A549 (cell line): ENCODE results near the gene FIBIN. TPM values are rescaled to one million over a fixed set of nuclear protein-coding genes. Genes with fewer than 3 reads are reported as not detected.

Source experiments
- ATAC-seq, 2 experiments: fragments of 200-7000 bp in 1 of 2; fragments of >200 bp in 1 of 2; cut with Nextera tagmentation in 1 of 2; cut with Tn5 transposase in 1 of 2; 3 replicates each; pipeline versions ENCODE4 v1.8.0 to v1.9.1; 2018 to 2020; ENCODE audit warnings: mild to moderate bottlenecking in 1 of 2, moderate library complexity in 1 of 2
- CTCF ChIA-PET: fragments of 300-600 bp; sonication (Branson Sonifier 250); formaldehyde crosslinking; extraction: SDS; loops from one replicate; lab custom pipeline; 2021; ENCODE audit warnings: antibody characterized with exemption, inconsistent platforms; lab: Yijun Ruan, JAX
- POLR2A ChIA-PET: fragments of 350-600 bp; formaldehyde crosslinking; extraction: SDS; loops from one replicate; lab custom pipeline; 2021; ENCODE audit warnings: antibody characterized with exemption, inconsistent platforms; lab: Yijun Ruan, JAX
- DNase-seq, 2 experiments: peaks; one replicate each; pipeline versions ENCODE4 v3.0.0 to v3.0.0-alpha.2; 2011 to 2016; ENCODE audit warnings: low read depth in 1 of 2, low spot score in 1 of 2
- FAIRE-seq: peaks from 2 replicates; lab custom pipeline; 2011; peaks lifted over from hg19 to GRCh38; lab: Jason Lieb, UNC
- H3K27ac ChIP-seq, 2 experiments: fragments of >200 bp; sonication (Bioruptor Twin); formaldehyde crosslinking; 3 replicates each; pipeline ENCODE4 v1.5.1; 2016 to 2017
- H3K4me1 ChIP-seq: fragments of >200 bp; sonication (Bioruptor Twin); formaldehyde crosslinking; 3 replicates; pipeline ENCODE4 v1.6.1; 2016
- H3K4me2 ChIP-seq: fragments of >200 bp; sonication (Bioruptor Twin); formaldehyde crosslinking; 3 replicates; pipeline ENCODE4 v1.6.1; 2016
- H3K4me3 ChIP-seq: fragments of >200 bp; sonication (Bioruptor Twin); formaldehyde crosslinking; 3 replicates; pipeline ENCODE4 v1.5.1; 2016
- H3K9me3 ChIP-seq: fragments of >200 bp; sonication (Bioruptor Twin); formaldehyde crosslinking; 3 replicates; pipeline ENCODE4 v1.6.1; 2016
- ATOH8 ChIP-seq: fragments of 250-450 bp; sonication (Bioruptor Pico); IDR thresholded peaks from 2 replicates; pipeline ENCODE4 v1.5.0; 2020; ENCODE audit warnings: low read depth, mild to moderate bottlenecking, moderate library complexity
- BCL3 ChIP-seq: fragments of >200 bp; sonication (Bioruptor Twin); formaldehyde crosslinking; IDR thresholded peaks from 3 replicates; pipeline ENCODE4 v1.6.1; 2016
- CBX8 ChIP-seq: fragments of 200-600 bp; sonication (generic); IDR thresholded peaks from 2 replicates; pipeline ENCODE4 v1.6.1; 2016
- FOSB ChIP-seq: fragments of 250-450 bp; sonication (Bioruptor Pico); IDR thresholded peaks from 2 replicates; pipeline ENCODE4 v1.5.0; 2020; ENCODE audit warnings: mild to moderate bottlenecking, moderate library complexity
- HDAC2 ChIP-seq: fragments of 200-600 bp; sonication (generic); IDR thresholded peaks from 2 replicates; pipeline ENCODE4 v1.6.1; 2016
- HES2 ChIP-seq: fragments of >200 bp; sonication (Bioruptor Twin); formaldehyde crosslinking; IDR thresholded peaks from 2 replicates; pipeline ENCODE4 v1.6.1; 2016
- HEYL ChIP-seq: fragments of 250-450 bp; sonication (Bioruptor Pico); IDR thresholded peaks from 2 replicates; pipeline ENCODE4 v1.8.0; 2021; ENCODE audit warnings: mild to moderate bottlenecking, moderate library complexity
- HMGXB4 ChIP-seq: fragments of 250-450 bp; sonication (Bioruptor Pico); IDR thresholded peaks from 2 replicates; pipeline ENCODE4 v1.5.0; 2021; ENCODE audit warnings: mild to moderate bottlenecking, moderate library complexity, borderline replicate concordance
- HOXA7 ChIP-seq: fragments of 250-450 bp; sonication (Bioruptor Pico); IDR thresholded peaks from 2 replicates; pipeline ENCODE4 v1.5.0; 2020; ENCODE audit warnings: mild to moderate bottlenecking, moderate library complexity
- JUNB ChIP-seq: fragments of >200 bp; sonication (Bioruptor Twin); formaldehyde crosslinking; IDR thresholded peaks from 2 replicates; pipeline ENCODE4 v1.6.1; 2016
- KDM1A ChIP-seq: fragments of 200-600 bp; sonication (generic); IDR thresholded peaks from 2 replicates; pipeline ENCODE4 v1.6.1; 2016; ENCODE audit warnings: low read depth, mild to moderate bottlenecking
- KDM5A ChIP-seq: fragments of 200-600 bp; sonication (generic); IDR thresholded peaks from 2 replicates; pipeline ENCODE4 v1.6.1; 2016; ENCODE audit warnings: antibody characterized with exemption, mild to moderate bottlenecking
- MAFK ChIP-seq: fragments of 450-650 bp; IDR thresholded peaks from 2 replicates; pipeline ENCODE4 v1.6.1; 2014; ENCODE audit not compliant: partially characterized antibody
- MYC ChIP-seq: IDR thresholded peaks from 2 replicates; pipeline ENCODE4 v1.6.1; 2012; ENCODE audit warnings: mild to moderate bottlenecking, inconsistent platforms, low read length, improper control_type of control experiment, borderline replicate concordance
- PBX3 ChIP-seq: IDR thresholded peaks from 2 replicates; pipeline ENCODE4 v1.6.1; 2012
- POLR2AphosphoS2 ChIP-seq: conservative IDR thresholded peaks from 2 replicates; pipeline ENCODE4 v1.6.1; 2012; ENCODE audit warnings: low read length, improper control_type of control experiment, inconsistent platforms
- REST ChIP-seq: fragments of 200-600 bp; sonication (generic); IDR thresholded peaks from 2 replicates; pipeline ENCODE4 v1.6.1; 2016; ENCODE audit warnings: antibody characterized with exemption, mild to moderate bottlenecking, moderate library complexity
- RFX5 ChIP-seq: fragments of 450-650 bp; IDR thresholded peaks from 2 replicates; pipeline ENCODE4 v1.7.1; 2014; ENCODE audit warnings: antibody characterized with exemption, mild to moderate bottlenecking, moderate library complexity
- SREBF2 ChIP-seq: fragments of 450-650 bp; IDR thresholded peaks from 2 replicates; pipeline ENCODE4 v1.6.1; 2014; ENCODE audit warnings: mild to moderate bottlenecking, moderate library complexity
- TP53 ChIP-seq: fragments of 250-450 bp; sonication (Bioruptor Pico); IDR thresholded peaks from 2 replicates; pipeline ENCODE4 v1.5.0; 2021; ENCODE audit warnings: mild to moderate bottlenecking, moderate library complexity
- ZFP36 ChIP-seq: fragments of 450-650 bp; IDR thresholded peaks from 2 replicates; pipeline ENCODE4 v1.6.1; 2014; ENCODE audit warnings: borderline replicate concordance; ENCODE audit not compliant: partially characterized antibody
- ZNF302 ChIP-seq: fragments of 250-450 bp; sonication (Bioruptor Pico); IDR thresholded peaks from 2 replicates; pipeline ENCODE4 v1.9.0; 2021; ENCODE audit warnings: inconsistent platforms, mild to moderate bottlenecking, moderate library complexity
- WGBS: methylation state at CpG from one replicate; pipeline ENCODE4 v1.1.6; 2017; ENCODE audit errors: missing lambda C conversion rate; 5-methylcytosine and 5-hydroxymethylcytosine counted together
- polyA plus RNA-seq, 4 experiments: library from polyadenylated mRNA; depleted of rRNA in 3 of 4; stranded (reverse); fragments of >200 nt; fragmentation: RNase III in 1 of 4; extraction: RNeasy Plus Mini Kit Qiagen cat#74134 plus additional on column Dnase treatment in 1 of 4; gene quantifications; 2 replicates in 3 of 4; 3 replicates in 1 of 4; pipeline ENCODE4 v1.2.3, GENCODE V29; 2011 to 2017

Gene FIBIN
- polyA plus RNA-seq, 2 of the 4 experiments (the other 2 are of a cell fraction): 0.22 TPM; not detected in 1

- ChIA-PET POLR2A (no interaction called here), CTCF (no interaction called here)
- WGBS: 1% methylated on average over 2 of the region's 2 CpGs
- DNase-seq (no peak), ATAC-seq (no peak), FAIRE-seq (no peak)
- Histone ChIP-seq H3K4me3 (no peak overlapping the region), H3K9me3 (no peaks in the 10 kb centered on the region), H3K27ac (no peak overlapping the region), H3K4me2 (no peak overlapping the region), H3K4me1 (no peaks in the 10 kb centered on the region)
- TF ChIP-seq HEYL (no peak), SREBF2 (no peak), MYC (no peak)
Observed at GRCh38 chr11:26971961-26972360, 22.0 kb upstream of the FIBIN start.

GRCh38 chr11:26974069-26974783 is 19.7 kb upstream of the FIBIN start:
- ATAC-seq: no peak
- Histone ChIP-seq H3K4me1 (no peaks in the 10 kb centered on the region), H3K27ac (no peak overlapping the region)
- no peak for FAIRE-seq
- no peak for TF ChIP-seq SREBF2
- TF ChIP-seq CBX8: no peak
- no peak for TF ChIP-seq FOSB (CRISPR knock-in tag)
- TF ChIP-seq, all 56 proteins: peak for 0
- CTCF ChIA-PET: no interaction called here
- DNase-seq: no peak
- Histone ChIP-seq H3K4me3 (no peak overlapping the region), H3K9me3 (no peaks in the 10 kb centered on the region), H3K4me2 (no peak overlapping the region)
- POLR2A ChIA-PET: no interaction called here
- 29% methylated on average over 3 of the region's 3 CpGs for WGBS

- no peak for DNase-seq
- Histone ChIP-seq H3K4me2 (no peak overlapping the region), H3K4me1 (no peaks in the 10 kb centered on the region), H3K9me3 (no peaks in the 10 kb centered on the region), H3K27ac (no peak overlapping the region), H3K4me3 (no peak overlapping the region)
- WGBS: 12% methylated on average over 2 of the region's 2 CpGs
- CTCF ChIA-PET: no interaction called here
- TF ChIP-seq HES2 (no peak), ATOH8 (CRISPR knock-in tag) (no peak), REST (no peak), ZFP36 (no peak), POLR2AphosphoS2 (no peak), MAFK (no peak), JUNB (no peak), FOSB (CRISPR knock-in tag) (no peak), RFX5 (no peak), HMGXB4 (no peak), TP53 (CRISPR knock-in tag) (no peak), ZNF302 (CRISPR knock-in tag) (no peak), KDM1A (no peak), HOXA7 (no peak), HDAC2 (no peak), MYC (no peak), PBX3 (no peak), BCL3 (no peak), KDM5A (no peak)
- ATAC-seq: no peak
- POLR2A ChIA-PET: no interaction called here
- no peak for FAIRE-seq
Observed at GRCh38 chr11:26974996-26975395, 18.9 kb upstream of the FIBIN start.
